ENCODE results near the gene GNRH2.
A peak's percentile ranks its signal among the peaks of the same experiment; 100 is the strongest.
"Not testable (repeated sequence)": the region's sequence is repeated elsewhere in the genome, so short reads cannot be mapped to it uniquely, and the experiment has no call there.

GNRH2 gene

DNA sequence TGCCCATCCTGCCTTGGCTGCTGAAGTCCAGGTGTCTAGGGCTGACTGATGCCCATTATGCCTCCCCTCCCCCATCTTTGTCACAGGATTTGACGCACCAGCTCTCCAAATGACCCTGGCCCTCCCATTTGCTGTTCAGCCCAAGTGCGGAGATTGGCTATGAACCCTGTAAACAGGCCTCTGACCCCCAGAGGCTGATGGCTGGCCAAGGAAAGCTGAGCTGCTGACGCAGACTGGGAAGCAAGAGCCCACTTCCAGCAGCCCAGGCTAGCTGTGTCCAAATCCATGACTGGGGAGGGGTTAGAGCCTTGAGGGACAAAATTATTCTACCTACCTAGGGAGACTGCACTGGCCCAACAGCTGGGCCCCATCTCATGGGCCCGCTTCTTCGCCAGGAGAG, 797 bp upstream of the GNRH2 start:
- DNase-seq (ENCODE audit: low spot score), result no peak

GRCh38 chr20:3044336-3044965, 1.0 kb downstream of the GNRH2 start:
- DNase-seq (ENCODE audit: low spot score), result no peak

DNA sequence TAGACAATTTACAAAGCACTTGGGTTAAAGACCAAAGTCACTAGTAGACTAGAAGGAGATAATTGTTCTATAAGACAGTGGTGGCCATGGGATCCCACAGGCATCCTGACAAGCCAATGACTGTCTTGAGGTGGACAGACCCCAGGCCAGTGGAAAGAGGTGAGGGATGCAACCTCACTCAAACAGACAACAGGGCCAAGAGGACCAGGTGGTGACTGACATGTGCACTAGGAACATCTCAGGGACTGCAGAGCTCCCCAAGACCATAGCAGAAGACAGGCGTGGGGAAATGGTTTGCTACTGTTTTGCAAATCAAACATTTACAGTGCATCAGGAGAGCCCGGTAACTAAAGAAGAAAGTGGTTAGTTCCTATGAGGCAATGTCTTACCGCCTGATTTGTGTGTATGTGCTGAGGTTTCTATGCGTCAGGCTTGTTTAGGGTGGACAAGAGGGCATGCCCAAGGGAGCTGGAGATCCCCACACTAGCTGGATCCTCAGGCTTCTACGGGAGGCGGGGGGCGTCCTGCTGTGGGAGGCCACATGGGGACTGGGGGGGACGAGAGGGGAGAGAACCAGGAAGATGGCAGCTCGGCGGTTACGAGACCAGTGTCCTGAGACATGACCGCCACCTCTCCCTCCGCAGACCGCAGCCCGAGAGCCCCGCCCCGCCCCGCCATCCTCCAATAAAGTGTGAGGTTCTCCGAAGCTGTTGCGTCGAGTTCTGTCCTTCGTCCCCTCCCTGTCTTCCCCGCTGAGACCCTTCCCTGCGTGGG, 1.8 kb downstream of the GNRH2 start:
- DNase-seq (ENCODE audit: low spot score), result no peak

GRCh38 chr20:3045816-3046676, 2.6 kb downstream of the GNRH2 start, which contains the start of gene MRPS26:
MRPS26 (plus strand) TSS chr20:3046052; CDS start chr20:3046069, 17 bp downstream.
- peak; percentile 51 for DNase-seq (ENCODE audit: low spot score)

GRCh38 chr20:3046677-3047462, 3.4 kb downstream of the GNRH2 start:
- no peak for DNase-seq (ENCODE audit: low spot score)

DNA sequence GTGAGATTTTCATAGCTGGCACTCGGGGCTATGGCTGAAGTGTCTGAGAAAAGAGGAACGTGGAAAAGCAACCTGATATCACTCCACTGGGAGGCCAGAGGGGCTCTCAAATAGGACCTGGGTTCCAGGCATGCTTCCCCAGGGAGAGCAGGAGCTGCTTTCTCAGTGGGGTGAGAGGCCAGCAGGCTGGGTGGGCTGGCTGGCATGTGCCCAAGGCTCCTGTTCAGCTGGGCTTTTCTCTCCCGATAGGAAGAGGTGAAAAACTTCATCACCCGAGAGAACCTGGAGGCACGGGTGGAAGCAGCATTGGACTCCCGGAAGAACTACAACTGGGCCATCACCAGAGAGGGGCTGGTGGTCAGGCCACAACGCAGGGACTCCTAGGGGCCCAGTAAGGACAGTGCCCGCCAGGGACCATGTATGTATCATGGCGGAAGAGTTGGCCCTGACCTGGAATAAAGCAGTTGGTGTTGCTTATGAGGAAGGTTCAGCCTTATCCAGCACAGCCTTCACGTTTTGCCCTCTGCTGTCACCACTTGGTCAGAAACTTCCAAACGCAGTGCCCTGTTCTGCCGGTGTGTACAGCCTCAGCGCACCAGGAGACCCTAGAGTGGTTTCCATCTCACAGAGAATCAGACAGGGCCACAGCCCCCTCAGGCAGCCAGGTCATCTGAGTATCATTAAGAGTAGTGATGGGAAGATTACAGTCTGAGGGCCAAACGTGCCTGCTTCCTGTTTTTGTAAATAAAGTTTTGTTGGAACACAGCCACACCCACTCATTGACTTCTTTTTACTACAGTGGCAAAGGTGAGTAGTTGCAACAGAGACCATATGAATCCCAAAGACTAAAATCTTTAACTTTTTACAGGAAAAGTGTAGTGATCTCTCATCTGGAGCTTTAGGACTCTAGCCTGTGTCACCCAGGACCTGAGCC, 4.3 kb downstream of the GNRH2 start:
- DNase-seq (ENCODE audit: low spot score), result no peak

DNA sequence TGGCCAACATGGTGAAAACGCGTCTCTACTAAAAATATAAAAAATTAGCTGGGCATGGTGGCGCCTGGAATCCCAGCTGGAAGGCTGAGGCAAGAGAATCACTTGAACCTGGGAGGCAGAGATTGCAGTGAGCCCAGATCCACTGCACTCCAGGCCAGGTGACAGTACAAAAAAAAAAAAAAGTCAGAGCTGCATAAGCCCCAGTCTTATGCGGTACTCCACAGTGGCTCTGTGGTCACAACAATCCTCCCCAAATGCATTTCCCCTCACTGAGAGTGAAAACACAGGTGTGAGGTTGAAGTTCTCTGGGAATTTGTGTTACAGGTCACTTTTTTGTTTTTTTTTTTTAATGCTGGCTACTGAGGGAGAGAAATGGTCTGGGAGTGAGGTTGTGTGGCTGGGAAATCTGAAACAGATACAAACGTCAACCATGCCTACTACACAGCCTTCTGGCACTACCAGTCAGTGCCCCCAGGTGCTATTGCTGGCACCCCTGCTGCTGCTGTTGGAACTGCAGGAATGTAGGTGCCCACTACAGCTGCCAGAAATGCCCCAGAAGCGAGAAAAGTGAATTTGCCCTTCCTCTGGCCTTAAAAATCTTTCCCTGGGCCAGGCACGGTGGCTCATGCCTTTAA, 8.1 kb downstream of the GNRH2 start:
- DNase-seq (ENCODE audit: low spot score), result no peak

GRCh38 chr20:3059489-3059888, 16.1 kb downstream of the GNRH2 start:
- DNase-seq (ENCODE audit: low spot score), result no peak

DNA sequence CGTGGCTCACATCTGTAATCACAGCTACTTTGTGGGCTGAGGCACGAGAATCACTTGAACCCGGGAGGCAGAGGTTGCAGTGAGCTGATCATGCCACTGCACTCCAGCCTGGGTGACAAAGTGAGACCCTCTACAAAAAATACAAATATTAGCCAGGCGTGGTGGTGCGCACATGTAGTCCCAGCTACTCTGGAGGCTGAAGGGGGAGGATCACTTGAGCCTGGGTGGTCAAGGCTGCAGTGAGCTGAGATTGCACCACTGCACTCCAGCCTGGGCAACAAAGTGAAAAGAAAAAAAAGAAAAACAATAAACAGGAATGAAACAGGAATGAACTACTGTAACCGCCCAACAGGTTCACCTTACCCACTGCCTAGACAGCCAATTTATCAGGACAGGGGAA, 20.7 kb downstream of the GNRH2 start:
- DNase-seq (ENCODE audit: low spot score), result not testable (repeated sequence)

DNA sequence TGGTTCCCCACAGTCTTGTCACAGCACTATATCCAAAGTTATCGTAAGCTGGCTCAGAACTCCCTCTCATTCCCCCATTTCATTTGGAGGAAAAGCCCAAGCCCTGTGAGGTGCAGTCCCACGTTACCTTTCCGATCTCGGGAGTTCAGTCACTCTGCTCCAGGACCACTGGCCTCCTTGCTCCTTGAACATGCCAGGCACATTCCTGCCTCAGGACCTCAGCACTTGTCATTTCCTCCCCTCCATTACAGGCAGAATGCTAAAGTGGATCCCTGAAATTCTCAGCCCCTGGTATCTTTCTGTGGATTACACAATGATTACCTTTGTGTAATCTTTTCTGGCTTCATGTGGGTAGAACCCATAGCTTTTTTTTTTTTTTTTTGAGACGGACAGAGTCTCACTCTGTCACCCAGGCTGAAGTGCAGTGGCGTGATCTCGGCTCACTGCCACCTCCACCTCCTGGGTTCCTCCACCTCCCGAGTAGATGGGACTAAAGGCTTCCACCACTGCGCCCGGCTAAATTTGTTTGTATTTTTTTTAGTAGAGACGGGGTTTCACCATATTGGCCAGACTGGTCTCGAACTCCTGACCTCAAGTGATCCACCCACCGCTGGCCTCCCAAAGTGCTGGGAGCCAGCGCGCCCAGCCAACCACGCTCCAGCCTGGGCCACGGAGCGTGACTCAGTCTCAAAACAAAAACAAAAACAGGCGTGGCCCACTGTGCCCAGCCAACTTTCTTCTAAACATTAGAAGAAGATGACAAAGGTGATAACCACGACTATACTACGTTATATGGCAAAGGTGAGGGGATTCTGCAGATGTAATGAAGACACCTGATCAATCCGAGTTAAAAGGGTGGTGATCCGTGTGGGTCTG, 24.0 kb downstream of the GNRH2 start:
- DNase-seq (ENCODE audit: low spot score), result no peak

DNA sequence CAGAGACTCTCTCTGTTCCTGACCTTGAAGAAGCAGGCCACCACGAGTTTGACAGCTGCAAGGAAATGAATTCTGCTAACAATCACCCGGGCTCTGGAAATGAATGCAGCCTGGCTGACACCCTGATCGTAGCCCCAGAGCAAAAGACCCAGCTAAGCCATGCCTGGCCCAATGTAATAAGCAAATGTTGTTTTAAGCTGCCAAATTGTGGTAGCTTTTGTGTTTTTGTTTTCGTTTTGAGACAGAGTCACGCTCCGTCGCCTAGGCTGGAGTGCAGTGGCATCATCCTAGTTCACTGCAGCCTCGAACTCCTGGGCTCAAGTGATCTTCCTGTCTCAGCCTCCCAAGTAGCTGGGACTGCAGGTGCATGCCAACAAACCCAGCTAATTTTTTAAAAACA, 24.7 kb downstream of the GNRH2 start:
- DNase-seq (ENCODE audit: low spot score), result no peak

DNA sequence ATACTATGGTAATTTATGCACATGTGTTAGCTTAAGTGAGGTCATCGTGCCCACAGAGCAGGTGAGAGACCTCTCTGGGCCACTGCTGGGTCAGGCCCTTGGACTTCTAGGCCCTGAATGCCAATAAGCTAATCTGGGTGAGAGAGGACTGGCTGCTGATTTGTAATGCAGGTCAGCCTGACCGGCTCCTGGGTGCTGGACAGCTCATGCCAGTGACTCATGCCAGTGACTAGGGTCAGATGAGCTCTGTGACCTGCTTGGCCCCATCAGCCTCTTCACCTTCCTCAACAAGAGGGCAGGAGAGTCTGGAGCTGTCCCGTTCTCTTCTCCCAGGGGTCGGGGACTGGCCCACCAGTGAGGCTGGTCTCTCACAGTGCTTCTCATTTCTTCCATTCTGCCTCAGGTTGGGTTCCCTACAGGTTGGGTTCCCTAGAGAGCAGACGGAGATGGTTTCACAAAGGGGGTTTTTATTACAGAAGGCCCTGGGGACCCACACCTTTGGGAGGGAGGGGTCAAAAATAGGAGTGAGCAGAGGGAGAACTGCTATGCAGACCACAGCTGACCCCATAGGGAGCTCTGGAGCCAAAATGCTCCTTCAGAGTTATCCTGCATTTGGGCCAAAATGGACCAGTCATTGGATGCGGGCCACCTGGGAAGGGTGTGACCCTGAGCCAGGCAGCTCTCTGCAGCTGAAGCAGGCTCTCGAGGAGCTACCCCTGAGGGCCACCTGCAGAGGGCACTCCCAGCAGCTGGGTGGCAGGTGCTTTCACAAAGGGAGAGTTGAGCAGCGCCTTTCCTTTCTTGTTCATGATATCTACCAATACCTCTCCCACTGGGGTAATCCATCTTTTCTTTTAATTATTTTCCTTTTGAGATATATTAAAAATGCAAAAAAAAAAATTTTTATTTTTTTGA, 25.8 kb downstream of the GNRH2 start:
- no peak for DNase-seq (ENCODE audit: low spot score)

- no peak for DNase-seq (ENCODE audit: low spot score)
These were observed 27.3 kb downstream of the GNRH2 start for GRCh38 chr20:3070725-3071124.

DNA sequence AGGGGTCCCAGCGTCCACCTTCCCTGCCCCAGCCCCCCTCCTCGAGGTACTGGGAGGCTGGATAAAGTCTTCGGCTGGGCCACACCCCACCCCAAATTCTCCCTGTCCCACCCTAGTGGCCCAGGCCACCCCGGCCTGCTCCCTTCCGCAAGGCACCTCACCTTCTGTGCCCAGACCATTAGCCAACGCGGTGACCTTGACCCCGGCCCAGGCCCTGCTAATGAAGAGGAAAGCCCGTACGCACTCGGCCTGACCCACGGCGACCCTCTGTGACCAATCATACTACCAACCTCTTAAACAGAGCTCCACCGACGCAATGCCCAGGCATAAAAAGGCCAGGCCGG, 27.8 kb downstream of the GNRH2 start:
- no peak for DNase-seq (ENCODE audit: low spot score)

GRCh38 chr20:3071610-3072529, 28.4 kb downstream of the GNRH2 start, which contains the start of gene OXT:
OXT (plus strand) TSS chr20:3071620; CDS start chr20:3071656, 36 bp downstream.
- no peak for DNase-seq (ENCODE audit: low spot score)

DNA sequence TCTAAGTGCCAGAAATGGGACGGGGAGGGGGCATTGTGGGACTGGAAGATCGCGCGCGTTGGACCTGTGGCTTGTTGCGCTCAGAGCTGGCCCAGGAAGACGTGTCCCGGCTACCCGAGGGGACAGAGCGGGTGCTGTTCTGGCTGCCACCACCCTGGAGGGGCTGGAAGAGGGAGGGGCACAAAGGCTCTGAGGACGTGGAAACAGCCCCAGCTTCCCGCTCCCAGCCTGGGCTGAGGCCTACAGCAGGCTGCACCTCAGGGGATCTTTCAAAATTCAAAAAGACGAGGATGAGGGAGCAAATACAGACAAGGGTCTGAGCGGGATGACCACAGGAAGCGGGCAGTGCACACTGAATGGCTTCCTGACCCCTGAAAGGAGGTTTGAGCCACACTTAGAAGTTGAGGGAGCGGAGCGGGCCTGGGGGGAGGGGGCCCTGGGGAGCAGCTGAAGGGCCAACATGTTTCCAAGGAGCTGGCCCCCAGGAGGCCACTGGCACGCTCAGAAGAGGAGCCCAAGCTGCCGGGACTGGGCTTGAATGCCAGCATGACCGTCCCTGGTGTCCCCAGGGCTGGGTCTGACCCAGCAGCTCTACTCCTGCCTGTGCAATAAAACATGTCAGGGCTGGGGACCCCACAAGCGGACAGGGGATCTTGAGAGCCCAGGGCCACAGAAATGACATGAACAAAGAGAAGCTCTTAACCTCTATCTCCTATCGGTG, 29.3 kb downstream of the GNRH2 start:
- DNase-seq (ENCODE audit: low spot score), result no peak
